GM12864 (cell line): ENCODE data around the gene ZNF697.

Source experiments
- DNase-seq: peaks from one replicate; pipeline ENCODE4 v3.0.0-alpha.2; 2011; ENCODE audit warnings: low read depth
- H3K4me3 ChIP-seq: 2 replicates; pipeline ENCODE4 v1.5.1; 2011; ENCODE audit warnings: mild to moderate bottlenecking, low read depth, low read length, control low read depth
- TF ChIP-seq, protein P1 (sequence below): IDR thresholded peaks from 2 replicates; pipeline ENCODE4 v1.5.1; 2011; ENCODE audit warnings: low read depth, mild to moderate bottlenecking, moderate library complexity, low read length, control low read depth, inconsistent platforms; ENCODE audit errors: missing control alignments

ZNF697 gene

DNA sequence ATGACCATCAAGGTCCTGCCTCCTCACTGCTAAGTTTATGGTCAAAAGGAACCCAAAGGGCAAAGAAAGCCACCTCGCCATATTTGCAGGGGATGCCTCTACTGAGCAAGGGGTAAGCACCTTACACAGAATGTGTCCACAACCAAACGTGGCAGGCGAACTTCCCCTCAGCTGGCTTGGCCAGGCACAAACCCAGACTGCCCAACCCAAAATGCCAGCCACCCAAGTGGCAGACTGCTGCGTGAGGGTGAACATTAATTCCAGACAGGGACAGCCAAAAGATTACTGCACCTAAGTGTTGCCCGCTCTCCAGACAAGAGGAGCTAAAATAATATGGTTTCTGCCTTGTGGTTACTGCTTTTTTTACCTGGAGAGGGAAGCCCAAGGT is 16.0 kb downstream of the ZNF697 start:
- DNase-seq = no peak
- no peak overlapping the region for H3K4me3 ChIP-seq
- TF ChIP-seq, protein P1, sequence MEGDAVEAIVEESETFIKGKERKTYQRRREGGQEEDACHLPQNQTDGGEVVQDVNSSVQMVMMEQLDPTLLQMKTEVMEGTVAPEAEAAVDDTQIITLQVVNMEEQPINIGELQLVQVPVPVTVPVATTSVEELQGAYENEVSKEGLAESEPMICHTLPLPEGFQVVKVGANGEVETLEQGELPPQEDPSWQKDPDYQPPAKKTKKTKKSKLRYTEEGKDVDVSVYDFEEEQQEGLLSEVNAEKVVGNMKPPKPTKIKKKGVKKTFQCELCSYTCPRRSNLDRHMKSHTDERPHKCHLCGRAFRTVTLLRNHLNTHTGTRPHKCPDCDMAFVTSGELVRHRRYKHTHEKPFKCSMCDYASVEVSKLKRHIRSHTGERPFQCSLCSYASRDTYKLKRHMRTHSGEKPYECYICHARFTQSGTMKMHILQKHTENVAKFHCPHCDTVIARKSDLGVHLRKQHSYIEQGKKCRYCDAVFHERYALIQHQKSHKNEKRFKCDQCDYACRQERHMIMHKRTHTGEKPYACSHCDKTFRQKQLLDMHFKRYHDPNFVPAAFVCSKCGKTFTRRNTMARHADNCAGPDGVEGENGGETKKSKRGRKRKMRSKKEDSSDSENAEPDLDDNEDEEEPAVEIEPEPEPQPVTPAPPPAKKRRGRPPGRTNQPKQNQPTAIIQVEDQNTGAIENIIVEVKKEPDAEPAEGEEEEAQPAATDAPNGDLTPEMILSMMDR = no peak

DNA sequence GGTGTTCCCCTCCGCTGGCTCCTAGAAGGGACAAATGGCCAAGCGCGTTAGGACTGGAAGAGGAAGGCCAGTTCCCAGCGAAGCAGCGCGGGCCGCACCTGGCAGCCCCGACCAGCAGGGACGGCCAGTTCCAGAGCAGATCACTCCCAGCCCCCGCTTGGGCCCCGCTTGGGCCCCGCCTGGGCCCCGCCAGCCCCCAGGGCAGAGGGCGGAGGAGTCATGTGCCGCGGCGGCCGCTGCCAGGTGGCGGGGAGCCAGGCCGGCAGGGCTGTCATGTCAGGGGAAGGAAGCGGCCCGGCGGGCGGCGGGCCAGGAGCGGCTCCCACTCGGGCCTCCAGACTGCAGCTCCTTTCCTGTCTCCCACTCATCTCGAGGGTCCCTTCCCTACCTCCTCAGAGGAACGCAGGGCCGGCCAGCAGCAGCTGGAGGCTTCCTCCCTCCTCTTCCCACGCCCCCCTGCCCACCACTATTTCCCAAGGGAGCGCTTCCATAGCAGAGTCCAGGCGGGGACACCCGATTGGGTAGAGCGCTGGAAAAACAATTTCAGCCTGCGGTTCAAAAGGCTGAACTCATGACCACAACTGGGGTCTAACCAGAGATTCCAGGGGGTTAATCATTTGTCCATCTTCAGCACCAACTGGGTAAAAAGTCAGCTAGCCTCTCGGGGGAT is 16.5 kb downstream of the ZNF697 start:
- TF ChIP-seq, protein P1 = no peak
- DNase-seq = no peak
- no peak overlapping the region for H3K4me3 ChIP-seq

DNA sequence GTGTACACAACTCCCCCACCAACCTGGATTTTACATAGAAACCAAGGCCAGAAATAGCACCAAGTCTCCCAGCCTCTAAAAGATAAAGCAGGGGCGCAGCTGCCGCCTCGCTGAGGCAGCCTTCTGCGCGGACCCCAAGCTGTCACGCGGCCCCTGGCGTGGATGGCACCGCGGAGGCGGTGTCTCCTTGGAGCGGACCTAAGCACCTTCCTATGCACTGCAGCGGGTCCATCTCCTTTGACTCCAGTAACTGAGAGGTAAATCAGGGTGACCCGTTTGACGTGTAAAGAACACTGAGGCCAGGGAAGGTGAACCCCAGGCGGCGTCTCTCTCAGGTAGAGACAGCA is 17.0 kb downstream of the ZNF697 start:
- DNase-seq = no peak
- TF ChIP-seq, protein P1 = no peak
- H3K4me3 ChIP-seq = no peak overlapping the region

DNA sequence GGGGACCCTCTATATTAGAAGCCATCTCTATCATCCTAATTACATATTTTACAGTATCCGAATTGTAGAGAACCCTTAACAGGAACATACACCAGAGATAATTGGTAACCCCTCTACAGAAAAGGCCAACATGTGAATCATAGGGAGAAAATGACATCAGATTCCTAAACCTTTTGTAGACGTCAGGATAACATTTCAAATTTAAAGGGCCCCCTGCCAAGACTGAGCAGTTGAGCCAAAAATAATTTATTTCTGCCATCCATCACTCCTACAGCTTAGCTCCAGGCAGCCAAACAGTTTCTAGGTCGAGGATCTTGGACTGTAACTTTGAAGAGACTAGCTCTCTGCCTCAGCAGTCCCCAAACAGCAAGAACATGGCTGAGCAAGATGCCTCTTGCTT is 21.2 kb downstream of the ZNF697 start:
- TF ChIP-seq, protein P1 = no peak
- H3K4me3 ChIP-seq = no peak overlapping the region
- no peak for DNase-seq

DNA sequence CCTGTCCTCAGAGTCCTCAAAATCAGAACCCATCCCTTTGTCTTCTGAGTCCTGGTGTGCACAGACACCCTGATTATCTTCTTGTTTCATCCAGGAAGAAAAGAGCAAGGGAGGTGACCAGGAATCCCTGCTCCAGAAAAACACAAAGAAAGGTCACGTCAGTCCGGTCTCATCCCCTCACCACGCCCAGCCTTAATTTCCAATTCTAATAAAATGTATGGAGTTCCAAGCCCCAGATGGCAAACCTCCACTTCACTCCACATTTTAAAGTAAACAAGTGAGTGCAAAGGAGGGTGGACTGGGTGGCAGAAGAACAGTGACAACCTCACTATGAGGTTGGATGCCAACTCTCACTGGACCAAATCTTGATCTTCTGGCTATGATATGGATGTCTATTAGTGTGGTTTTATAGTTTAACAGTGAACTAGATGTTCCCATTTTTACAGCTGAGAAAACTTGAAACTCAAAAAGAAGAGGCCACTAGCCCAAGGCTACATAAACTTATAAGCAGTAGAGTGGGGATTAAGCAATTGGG is 22.0 kb downstream of the ZNF697 start:
- no peak overlapping the region for H3K4me3 ChIP-seq
- TF ChIP-seq, protein P1 = no peak
- no peak for DNase-seq

DNA sequence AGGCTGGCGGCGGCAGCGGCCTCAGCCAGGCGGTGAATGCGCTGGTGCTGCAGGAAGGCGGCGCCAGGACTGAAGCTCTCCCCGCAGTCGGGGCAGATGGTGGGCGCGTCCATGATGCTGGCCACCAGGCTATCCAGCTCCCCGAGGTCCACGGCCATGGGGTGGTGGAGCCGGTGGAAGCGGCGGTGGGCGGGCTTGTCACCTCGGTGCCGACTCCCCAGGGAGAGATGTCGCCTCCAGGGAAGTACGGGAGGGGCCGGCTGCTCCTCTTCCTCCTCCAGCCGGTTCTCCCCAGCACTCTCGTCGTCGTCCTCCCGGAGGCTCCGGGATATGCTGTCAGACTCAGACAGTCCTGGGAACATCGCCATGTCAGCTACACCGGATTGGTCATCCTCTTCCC is 24.4 kb downstream of the ZNF697 start:
- no peak for DNase-seq
- TF ChIP-seq, protein P1 = no peak

DNA sequence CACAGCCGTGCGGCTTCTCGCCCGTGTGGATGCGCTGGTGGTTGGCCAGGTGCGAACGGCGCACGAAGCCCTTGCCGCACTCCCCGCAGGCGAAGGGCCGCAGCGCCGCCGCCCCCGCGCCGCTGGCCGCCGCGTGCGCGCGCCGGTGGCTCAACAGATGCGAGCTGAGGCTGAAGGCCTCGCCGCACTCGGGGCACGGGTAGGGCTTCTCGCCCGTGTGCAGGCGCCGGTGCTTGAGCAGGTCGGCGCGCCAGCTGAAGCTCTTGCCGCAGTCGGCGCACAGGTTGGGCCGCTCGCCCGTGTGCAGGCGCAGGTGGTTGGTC is 24.9 kb downstream of the ZNF697 start:
- TF ChIP-seq, protein P1 = no peak
- no peak overlapping the region for H3K4me3 ChIP-seq

More for the DNA sequence above, 24.4 kb downstream of the ZNF697 start:
- H3K4me3 ChIP-seq = no peak overlapping the region

More for the DNA sequence above, 24.9 kb downstream of the ZNF697 start:
- DNase-seq = no peak
